Stimulated activated CD4-positive, alpha-beta T cell treated with anti-CD3 and anti-CD28 coated beads, TNF-alpha, amount 100 ng/mL, for 24 hours (primary cell): ENCODE measurements around the gene UNC5B.
A peak's percentile ranks its signal among the peaks of the same experiment; 100 is the strongest.

ENCODE experiments used
- DNase-seq, 3 experiments: peaks; one replicate each; pipeline ENCODE4 v3.0.0-alpha.2; 2020; ENCODE audit warnings: low read depth in 3 of 3

UNC5B gene

GRCh38 chr10:71212318-71213126 is at the start of gene UNC5B:
Gene UNC5B, plus strand, starts transcription at chr10:71212570. Its CDS starts 416 bp downstream, at chr10:71212986.
- peak; percentile 7 to 71 (median 43) for DNase-seq

DNA sequence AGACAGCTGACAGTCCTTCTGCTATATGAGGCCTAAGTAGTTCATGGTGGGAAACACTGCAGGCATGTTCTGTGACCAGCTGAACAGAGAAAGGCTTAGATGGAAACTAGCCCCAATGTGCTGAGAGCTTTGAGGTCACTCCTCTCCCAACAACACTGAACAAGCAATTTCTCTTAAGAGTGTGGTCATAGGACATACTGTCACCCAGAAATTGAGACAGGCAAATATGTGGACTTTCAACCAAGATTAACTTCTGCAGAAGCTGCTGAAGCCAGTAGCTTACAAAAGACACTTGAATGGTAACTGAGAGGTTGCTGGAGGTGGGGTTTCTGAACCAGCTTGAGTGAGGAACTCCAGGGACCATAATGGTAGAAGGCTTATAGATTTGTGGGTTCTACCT is 38.9 kb upstream of the UNC5B start:
- DNase-seq, result no peak

DNA sequence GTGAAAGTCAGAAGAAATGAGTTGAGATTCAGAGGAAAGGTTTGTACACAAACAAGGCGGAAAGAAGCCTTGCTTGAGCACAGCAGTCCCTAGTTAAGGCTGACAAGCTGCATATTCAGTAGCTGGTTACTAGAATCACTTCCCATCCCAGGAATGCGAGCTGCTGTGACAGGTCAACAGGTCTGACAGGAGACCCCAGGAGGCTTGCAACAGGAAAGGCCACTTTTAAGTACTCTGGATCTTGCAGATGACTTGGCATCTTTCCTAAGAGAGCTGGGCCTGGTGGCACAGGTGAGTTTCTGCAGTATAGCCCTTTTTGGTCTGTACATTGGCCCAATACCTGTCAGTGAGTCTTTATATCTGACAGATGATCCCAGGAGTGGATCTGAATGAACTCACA is 35.7 kb upstream of the UNC5B start:
- DNase-seq, result no peak

GRCh38 chr10:71177651-71178199 is 34.6 kb upstream of the UNC5B start:
- no peak for DNase-seq

GRCh38 chr10:71178880-71179279 is 33.5 kb upstream of the UNC5B start:
- DNase-seq, result no peak

DNA sequence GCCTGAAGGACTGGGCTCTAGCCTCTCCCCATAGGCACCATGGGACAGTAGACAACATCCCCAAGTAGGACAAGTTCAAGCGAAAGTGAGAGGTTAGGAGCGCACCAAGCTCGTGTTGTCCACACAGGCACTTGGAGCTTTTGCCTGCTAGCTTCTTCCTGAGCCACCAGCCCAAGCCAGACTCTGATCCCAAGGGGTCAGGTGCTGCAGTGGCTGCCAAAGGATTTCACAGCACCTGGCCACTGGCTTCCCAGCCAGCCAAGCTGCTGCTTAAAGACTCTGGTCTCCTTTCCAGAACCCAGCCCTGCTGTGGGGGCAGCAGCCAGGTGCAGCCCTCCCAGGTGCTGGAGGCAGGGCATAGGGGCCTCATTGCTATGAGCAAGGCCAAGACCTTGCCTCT is 33.0 kb upstream of the UNC5B start:
- DNase-seq, result no peak

DNA sequence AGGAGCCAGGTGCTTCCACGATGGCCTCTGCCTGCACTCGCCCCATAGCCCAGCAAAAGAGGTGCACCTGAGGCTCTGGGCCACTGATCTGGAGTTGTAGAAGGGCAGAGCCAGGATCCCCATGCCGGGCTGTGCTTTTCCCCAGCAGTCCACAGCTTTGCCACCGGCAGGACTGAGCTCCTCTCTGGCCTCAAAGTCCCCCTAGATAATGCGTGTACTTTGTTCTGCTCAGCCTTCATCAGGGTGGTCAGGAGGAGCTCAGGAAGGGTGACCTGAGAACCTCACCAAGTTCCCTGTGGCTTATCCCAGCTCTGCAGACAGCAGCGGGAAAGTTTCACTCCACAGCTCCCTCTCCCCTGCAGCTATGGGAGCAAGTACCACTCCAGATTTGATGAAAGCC is 27.9 kb upstream of the UNC5B start:
- DNase-seq, result no peak

GRCh38 chr10:71185209-71185608 is 27.2 kb upstream of the UNC5B start:
- no peak for DNase-seq

DNA sequence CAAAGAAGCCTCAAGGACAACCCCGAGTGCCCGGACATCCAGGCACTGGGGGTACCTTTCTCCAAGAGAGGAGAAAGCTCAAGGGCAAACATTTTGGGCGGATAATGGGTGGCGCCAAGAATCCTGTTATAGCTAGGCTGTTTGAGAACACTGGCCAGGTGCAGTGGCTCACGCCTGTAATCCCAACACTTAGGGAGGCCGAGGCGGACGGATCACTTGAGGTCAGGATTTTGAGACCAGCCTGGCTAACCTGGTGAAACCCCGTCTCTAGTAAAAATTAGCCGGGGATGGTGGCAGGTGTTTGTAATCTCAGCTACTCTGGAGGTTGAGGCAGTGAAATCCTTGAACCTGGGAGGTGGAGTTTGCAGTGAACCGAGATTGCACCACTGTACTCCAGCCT is 25.2 kb upstream of the UNC5B start:
- DNase-seq, result no peak

DNA sequence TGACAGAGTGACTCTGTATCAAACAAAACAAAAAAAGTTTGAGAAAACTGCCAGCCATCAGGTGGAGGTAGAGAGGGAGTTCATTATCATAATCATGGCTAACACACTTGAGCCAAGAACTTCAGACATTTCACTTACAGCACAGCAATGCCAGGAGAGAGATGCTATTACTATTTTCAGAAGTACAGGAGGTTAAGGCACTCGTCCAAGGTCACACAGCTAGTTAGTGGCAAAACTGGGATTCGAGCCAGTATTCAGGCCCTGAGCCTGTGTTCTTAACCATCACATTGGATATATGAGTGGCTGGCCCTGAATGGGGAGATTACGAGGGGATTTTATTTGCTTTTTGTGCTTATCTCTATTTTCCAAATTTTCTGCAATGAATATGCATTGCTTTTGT is 24.8 kb upstream of the UNC5B start:
- no peak for DNase-seq

- DNase-seq, result no peak
Measured at GRCh38 chr10:71188201-71188600, 24.2 kb upstream of the UNC5B start.

DNA sequence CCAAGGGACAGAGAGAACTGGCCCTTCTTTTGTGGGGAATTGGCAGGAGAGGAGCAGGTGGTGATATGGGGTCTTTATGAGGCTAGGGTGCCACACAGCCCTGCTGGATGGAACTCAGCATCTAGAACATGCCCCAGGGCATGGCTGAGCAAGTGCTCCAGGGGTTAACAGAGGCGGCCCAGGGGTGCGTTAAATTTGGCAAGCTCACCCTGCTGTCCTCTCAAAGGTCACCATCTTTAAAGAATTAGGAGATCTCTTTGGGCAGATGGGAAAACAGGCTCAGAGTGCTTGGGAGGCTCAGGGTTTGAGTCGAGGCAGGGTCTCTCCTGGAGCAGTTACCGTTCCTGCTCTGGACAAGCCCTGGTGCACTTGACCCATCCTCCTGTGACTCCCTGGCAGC is 21.4 kb upstream of the UNC5B start:
- no peak for DNase-seq

GRCh38 chr10:71191551-71192076 is 20.8 kb upstream of the UNC5B start:
- no peak for DNase-seq

DNA sequence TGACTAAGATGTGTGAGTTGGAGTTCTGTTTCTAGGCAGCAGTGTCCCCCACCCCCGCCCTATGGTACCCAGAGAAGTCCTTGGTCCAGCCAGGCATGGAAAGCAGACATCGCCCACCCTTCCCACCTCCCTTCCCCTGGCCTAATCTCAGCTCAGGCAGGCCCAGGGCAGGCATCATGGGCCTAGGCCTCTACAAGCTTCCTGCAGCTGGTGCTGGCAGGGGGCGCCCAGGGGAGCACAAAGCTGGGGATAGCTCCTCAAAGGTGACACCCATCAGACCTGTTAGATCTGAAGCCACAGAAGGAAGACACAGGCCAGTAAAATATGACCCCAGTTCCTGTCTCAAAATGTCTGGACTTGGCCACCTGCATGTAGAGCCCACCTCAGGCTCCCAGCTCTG is 18.9 kb upstream of the UNC5B start:
- no peak for DNase-seq

DNA sequence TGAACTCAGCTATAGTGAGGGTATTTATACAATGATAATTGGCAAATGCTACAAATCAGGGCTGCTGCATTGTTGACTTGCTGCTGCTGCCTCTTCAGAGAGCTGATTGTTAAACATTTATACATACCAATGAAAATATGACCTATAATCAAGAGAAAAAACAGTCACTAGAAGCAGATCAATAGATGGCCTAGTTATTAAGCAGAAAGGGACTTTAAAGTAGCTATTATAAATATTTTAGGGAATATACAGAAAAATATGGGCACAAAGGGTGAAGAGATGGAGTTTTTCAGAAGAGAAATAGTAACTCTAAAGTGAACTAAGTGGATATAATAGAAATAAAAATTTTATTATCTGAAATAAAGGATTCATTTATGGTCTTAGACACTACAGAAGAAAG is 14.4 kb upstream of the UNC5B start:
- no peak for DNase-seq

DNA sequence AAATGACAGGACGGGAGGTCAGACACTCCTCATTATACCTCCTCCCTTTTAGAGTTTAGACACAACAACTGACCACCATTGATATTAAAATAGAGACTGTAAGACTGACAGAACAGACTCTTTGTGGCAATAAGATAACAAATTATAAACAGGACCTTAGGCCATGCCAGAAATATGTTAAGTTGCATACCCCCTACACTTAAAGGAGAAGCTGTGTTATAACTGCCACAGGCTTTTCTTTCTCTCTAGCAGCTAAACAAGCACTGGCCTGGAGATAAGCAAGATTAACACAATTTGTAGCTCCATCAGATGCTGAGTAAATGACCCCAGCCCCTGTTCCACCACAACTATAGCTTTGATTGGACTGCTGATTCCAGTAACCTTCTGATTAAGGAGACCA is 10.5 kb upstream of the UNC5B start:
- DNase-seq, result no peak

GRCh38 chr10:71202314-71202713 is 10.1 kb upstream of the UNC5B start:
- no peak for DNase-seq

DNA sequence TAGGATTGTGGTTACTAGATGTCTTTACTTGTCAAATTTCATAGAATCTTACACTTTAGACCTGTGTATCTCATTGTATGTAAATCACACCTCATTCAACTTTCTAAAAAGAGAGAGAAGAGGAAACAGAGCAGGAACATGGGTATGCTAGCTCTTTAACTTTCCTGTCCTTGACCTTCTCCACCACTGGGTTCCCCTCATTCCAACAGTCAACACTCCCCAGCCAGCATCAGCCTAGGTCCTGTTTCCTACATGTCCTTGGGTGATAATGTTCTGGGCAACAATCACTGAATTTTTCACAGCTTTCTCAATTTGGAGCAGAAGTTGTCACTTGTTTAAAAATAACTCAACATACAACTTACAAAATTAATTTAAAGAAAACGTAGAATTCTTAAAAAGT is 9.2 kb upstream of the UNC5B start:
- no peak for DNase-seq

- no peak for DNase-seq
Measured at GRCh38 chr10:71203716-71204115, 8.7 kb upstream of the UNC5B start.

DNA sequence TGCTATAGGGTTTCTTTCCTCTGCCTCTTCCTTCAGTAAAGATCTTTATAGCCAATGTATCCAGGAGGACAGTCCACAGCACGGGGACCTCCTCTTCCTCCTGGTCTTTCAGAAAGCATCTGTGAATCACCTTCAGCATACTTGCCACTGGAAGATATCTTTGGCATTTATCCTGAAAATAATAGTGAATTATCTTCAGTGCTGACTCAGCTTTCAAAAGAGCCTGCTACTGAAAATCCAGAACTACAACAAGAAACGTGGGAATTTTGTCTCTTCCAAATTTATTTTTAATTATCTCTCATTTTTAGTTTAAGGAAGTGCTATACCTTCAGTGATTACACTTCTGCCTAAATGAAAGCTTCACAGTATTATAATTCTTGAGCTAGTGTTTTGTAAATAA is 7.6 kb upstream of the UNC5B start:
- no peak for DNase-seq

DNA sequence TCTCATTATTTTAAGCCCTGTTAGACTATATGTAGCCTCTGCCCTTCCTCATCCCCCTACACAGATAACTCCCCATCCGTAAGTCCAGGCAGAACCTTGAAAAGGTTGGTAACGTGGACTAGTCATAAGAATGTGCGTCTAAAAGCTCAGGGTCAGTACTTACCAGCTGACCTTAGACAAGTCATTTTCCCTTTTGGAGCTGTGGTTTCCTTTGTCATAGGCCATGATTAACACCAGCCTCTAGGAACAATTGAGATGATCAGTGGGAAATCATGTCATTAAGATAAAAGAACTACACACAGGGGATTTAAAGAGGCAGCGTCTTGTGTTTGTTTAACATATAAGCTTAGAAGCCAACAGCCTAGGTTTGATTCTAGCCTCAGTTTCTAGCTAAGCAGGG is 6.9 kb upstream of the UNC5B start:
- DNase-seq, result no peak

DNA sequence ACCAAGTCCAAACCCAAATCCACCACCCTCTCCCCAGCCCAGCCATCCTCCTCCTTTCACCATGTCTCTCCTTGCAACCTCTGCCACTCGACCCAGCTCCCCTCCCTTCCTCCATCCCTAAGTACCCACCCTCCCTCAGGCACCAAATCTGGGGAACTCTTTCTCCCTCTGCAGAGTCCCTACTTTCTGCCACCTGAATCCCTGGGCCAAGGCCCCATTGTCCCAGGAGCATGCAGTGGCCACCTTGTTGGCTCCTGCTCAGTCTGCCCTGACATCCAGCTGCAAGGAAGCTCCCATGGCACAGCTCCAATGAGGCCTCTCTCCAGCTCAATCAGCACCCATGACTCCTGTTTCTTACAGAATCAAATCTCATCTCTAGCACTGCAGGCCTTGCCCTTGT is 5.5 kb upstream of the UNC5B start:
- DNase-seq, result no peak

GRCh38 chr10:71207578-71207977 is 4.8 kb upstream of the UNC5B start:
- DNase-seq, result no peak

GRCh38 chr10:71209352-71209715 is 3.0 kb upstream of the UNC5B start:
- DNase-seq, result no peak
